SJCRH30 (cell line): Measurements from ENCODE around the gene DOCK1. TPM values are rescaled to one million over a fixed set of nuclear protein-coding genes. Genes with fewer than 3 reads are reported as not detected.

Experiments
- DNase-seq, 2 experiments: peaks; one replicate each; pipeline ENCODE4 v3.0.0-alpha.2; 2015 to 2020
- H3K27ac ChIP-seq: fragments of 250-450 bp; sonication (Bioruptor Pico); 2 replicates; pipeline ENCODE4 v1.5.1; 2020; ENCODE audit warnings: mild to moderate bottlenecking, moderate library complexity
- H3K27me3 ChIP-seq: fragments of 250-450 bp; sonication (Bioruptor Pico); 2 replicates; pipeline ENCODE4 v1.5.1; 2020; ENCODE audit warnings: mild to moderate bottlenecking, moderate library complexity
- H3K36me3 ChIP-seq: fragments of 250-450 bp; sonication (Bioruptor Pico); 2 replicates; pipeline ENCODE4 v1.5.1; 2020; ENCODE audit warnings: mild to moderate bottlenecking, moderate library complexity
- H3K4me1 ChIP-seq: fragments of 250-450 bp; sonication (Bioruptor Pico); 2 replicates; pipeline ENCODE4 v1.5.1; 2020; ENCODE audit warnings: mild to moderate bottlenecking, moderate library complexity
- H3K4me3 ChIP-seq: fragments of 250-450 bp; sonication (Bioruptor Pico); 2 replicates; pipeline ENCODE4 v1.5.1; 2020; ENCODE audit warnings: mild to moderate bottlenecking, moderate library complexity
- H3K9me3 ChIP-seq: fragments of 250-450 bp; sonication (Bioruptor Pico); replicated peaks from 2 replicates; pipeline ENCODE4 v1.5.1; 2020; ENCODE audit warnings: mild to moderate bottlenecking, moderate library complexity
- total RNA-seq: library from RNA; depleted of rRNA; stranded (reverse); fragments of >200 nt; shearing (Covaris generic); gene quantifications from 2 replicates; pipeline ENCODE4 v1.2.3, GENCODE V29; 2014

Gene DOCK1
- total RNA-seq, 1 experiment from 2014 or later: 53.8 TPM

DNA sequence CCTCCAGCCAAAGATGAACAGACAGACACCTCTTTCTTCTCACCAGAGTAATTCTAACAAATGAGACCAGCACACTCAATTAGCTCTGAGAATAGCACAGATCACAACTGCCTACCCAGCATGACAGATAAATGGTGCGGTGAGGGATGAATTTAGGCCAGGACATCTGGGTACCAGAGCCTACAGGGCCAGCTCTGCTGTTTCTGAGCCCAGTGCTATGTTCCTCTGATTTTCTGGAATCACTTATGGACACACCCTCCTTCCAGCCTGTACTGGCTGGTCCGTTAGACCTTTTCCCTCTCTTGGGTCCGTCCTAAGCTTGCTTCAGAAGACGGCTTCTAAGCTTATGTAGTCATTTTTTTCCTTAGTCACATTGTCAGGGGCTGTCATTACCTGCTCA, 217.6 kb downstream of the DOCK1 start:
- no peak for DNase-seq
- no peak overlapping the region for H3K4me3 ChIP-seq
- no peaks in the 10 kb centered on the region for H3K4me1 ChIP-seq
- H3K27me3 ChIP-seq: no peaks in the 10 kb centered on the region
- H3K9me3 ChIP-seq: no peaks in the 10 kb centered on the region
- H3K27ac ChIP-seq: no peak overlapping the region
- peaks cover 3% of the 10 kb centered on the region; the same call in 1 of the 2 replicates for H3K36me3 ChIP-seq

DNA sequence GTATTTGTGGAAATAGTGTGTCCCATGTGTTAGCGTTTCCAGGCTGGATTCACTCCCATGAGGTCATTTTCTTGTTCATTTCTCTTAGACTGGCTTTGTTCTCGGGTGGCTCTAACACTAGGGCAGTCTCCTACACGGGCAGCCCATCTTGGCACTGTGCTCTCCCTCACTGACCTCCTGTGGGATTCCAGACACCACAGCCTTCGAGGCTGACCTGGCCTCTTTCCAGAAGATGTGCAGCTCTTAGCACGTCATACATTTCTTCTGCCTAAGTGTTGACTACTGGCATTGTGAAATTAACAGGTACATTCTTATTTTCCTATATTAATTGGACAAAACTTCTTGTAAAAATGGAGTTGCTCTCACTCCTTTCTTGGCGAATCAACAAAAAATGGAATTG, 218.4 kb downstream of the DOCK1 start:
- H3K27me3 ChIP-seq: no peaks in the 10 kb centered on the region
- H3K4me3 ChIP-seq: no peak overlapping the region
- no peak overlapping the region for H3K27ac ChIP-seq
- H3K9me3 ChIP-seq: no peaks in the 10 kb centered on the region
- H3K36me3 ChIP-seq: peaks cover 7% of the 10 kb centered on the region
- DNase-seq: no peak
- no peaks in the 10 kb centered on the region for H3K4me1 ChIP-seq

DNA sequence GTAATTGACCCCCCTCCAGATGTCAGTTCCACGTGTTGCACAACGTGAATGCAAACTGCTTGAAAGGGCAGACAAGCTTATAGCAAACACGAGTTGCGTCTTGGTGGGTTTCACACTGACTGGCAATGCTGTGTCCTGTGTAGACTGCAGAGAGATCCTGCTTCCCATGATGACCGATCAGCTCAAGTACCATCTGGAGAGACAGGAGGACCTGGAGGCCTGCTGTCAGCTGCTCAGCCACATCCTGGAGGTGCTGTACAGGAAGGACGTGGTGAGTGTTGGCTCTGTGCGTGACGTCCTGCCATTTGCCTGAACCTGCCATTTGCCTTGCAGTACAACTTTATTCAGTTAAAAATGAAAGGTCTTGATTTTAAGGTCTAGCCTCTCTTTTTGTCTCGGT, 220.1 kb downstream of the DOCK1 start:
- Histone ChIP-seq H3K4me1 (no peaks in the 10 kb centered on the region), H3K9me3 (no peaks in the 10 kb centered on the region), H3K27ac (no peak overlapping the region), H3K27me3 (no peaks in the 10 kb centered on the region), H3K36me3 (peaks cover 13% of the 10 kb centered on the region), H3K4me3 (no peak overlapping the region)
- peak; percentile 14 to 29 for DNase-seq

DNA sequence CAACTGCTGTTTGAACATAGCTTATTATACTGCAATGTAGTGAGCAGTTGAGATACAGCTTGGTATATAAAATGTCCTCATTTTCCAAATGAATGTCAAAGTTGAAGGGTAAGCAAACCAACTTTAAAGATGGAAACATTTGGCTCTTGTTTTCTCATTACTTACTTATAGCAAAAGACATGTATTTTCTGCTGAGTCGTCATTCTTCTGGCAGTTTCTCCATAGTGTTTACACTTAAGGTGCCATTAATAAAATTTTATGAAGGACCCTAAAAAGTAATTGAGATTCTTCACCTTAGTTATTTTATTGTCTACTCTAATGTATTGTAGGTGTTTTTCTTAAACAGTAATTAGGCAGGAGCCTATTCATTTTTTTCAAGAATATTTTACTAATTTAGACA, 222.6 kb downstream of the DOCK1 start:
- H3K4me1 ChIP-seq: no peaks in the 10 kb centered on the region
- H3K9me3 ChIP-seq: no peaks in the 10 kb centered on the region
- DNase-seq: no peak
- no peak overlapping the region for H3K4me3 ChIP-seq
- no peaks in the 10 kb centered on the region for H3K27me3 ChIP-seq
- no peak overlapping the region for H3K27ac ChIP-seq
- H3K36me3 ChIP-seq: peaks cover 13% of the 10 kb centered on the region

- H3K4me1 ChIP-seq: no peaks in the 10 kb centered on the region
- no peaks in the 10 kb centered on the region for H3K9me3 ChIP-seq
- DNase-seq: no peak
- H3K27ac ChIP-seq: no peak overlapping the region
- peaks cover 13% of the 10 kb centered on the region for H3K36me3 ChIP-seq
- H3K4me3 ChIP-seq: no peak overlapping the region
- no peaks in the 10 kb centered on the region for H3K27me3 ChIP-seq
Measured at GRCh38 chr10:127129104-127129503, 223.9 kb downstream of the DOCK1 start.

- no peaks in the 10 kb centered on the region for H3K4me1 ChIP-seq
- no peaks in the 10 kb centered on the region for H3K9me3 ChIP-seq
- no peaks in the 10 kb centered on the region for H3K27me3 ChIP-seq
- no peak for DNase-seq
- no peak overlapping the region for H3K4me3 ChIP-seq
- peaks cover 13% of the 10 kb centered on the region for H3K36me3 ChIP-seq
- no peak overlapping the region for H3K27ac ChIP-seq
Measured at GRCh38 chr10:127132451-127132850, 227.2 kb downstream of the DOCK1 start.

GRCh38 chr10:127133225-127133624, 228.0 kb downstream of the DOCK1 start:
- H3K27me3 ChIP-seq: no peaks in the 10 kb centered on the region
- H3K9me3 ChIP-seq: no peaks in the 10 kb centered on the region
- no peak overlapping the region for H3K27ac ChIP-seq
- no peak for DNase-seq
- H3K36me3 ChIP-seq: peaks cover 9% of the 10 kb centered on the region
- no peaks in the 10 kb centered on the region for H3K4me1 ChIP-seq
- H3K4me3 ChIP-seq: no peak overlapping the region

GRCh38 chr10:127133672-127134500, 228.7 kb downstream of the DOCK1 start:
- no peaks in the 10 kb centered on the region for H3K4me1 ChIP-seq
- H3K4me3 ChIP-seq: no peak overlapping the region
- no peaks in the 10 kb centered on the region for H3K27me3 ChIP-seq
- H3K9me3 ChIP-seq: no peaks in the 10 kb centered on the region
- H3K27ac ChIP-seq: no peak overlapping the region
- no peak for DNase-seq
- H3K36me3 ChIP-seq: peaks cover 7% of the 10 kb centered on the region; the same call in 1 of the 2 replicates

DNA sequence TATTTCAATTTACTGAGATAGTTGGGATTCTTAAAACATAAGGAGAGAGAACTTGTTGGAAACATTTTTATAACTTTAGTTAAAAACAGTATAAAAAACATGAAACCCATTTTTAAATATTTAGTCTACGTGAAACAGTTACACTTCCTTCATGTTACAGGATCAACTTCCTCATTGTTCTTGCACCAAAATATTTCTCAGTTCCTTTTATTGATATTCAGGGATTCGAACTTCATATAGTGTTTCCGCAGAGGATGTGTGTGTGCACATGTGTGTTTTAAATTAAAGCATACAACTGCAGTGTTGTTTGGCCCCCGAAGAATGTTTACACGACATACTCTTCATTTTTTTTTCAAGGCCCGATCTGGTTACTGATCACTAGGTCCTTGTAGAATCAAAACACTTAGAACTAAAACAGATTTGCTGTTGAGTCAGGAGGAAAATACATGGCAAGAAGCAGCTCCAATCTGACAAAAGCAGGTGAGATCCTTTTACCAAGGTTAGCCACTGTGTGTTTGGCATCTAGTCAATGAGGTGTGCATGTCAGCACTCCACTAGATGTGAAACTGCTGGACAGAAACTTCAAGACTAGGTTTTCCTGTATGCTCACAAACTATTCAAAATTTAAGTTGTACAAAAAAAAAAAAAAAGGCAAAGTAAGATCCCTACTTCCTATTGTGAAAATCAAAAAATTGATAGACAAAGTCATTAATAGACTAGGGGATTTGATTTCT, 230.8 kb downstream of the DOCK1 start:
- no peak for DNase-seq
- H3K27ac ChIP-seq: no peak overlapping the region
- H3K9me3 ChIP-seq: no peaks in the 10 kb centered on the region
- H3K36me3 ChIP-seq: peaks cover 3% of the 10 kb centered on the region; the same call in 1 of the 2 replicates
- no peaks in the 10 kb centered on the region for H3K4me1 ChIP-seq
- H3K27me3 ChIP-seq: no peaks in the 10 kb centered on the region
- no peak overlapping the region for H3K4me3 ChIP-seq

- H3K27ac ChIP-seq: no peak overlapping the region
Measured at GRCh38 chr10:127137391-127137790, 232.2 kb downstream of the DOCK1 start.

GRCh38 chr10:127142136-127142535, 236.9 kb downstream of the DOCK1 start:
- no peaks in the 10 kb centered on the region for H3K4me1 ChIP-seq
- H3K36me3 ChIP-seq: peaks cover 3% of the 10 kb centered on the region; the same call in 1 of the 2 replicates
- no peaks in the 10 kb centered on the region for H3K9me3 ChIP-seq
- DNase-seq: no peak
- H3K27ac ChIP-seq: no peak overlapping the region
- no peak overlapping the region for H3K4me3 ChIP-seq
- H3K27me3 ChIP-seq: no peaks in the 10 kb centered on the region

More at GRCh38 chr10:127137391-127137790, 232.2 kb downstream of the DOCK1 start:
- H3K4me3 ChIP-seq: no peak overlapping the region
- H3K4me1 ChIP-seq: no peaks in the 10 kb centered on the region
- DNase-seq: no peak
- peaks cover 3% of the 10 kb centered on the region; the same call in 1 of the 2 replicates for H3K36me3 ChIP-seq
- no peaks in the 10 kb centered on the region for H3K9me3 ChIP-seq
- no peaks in the 10 kb centered on the region for H3K27me3 ChIP-seq

GRCh38 chr10:127142856-127143255, 237.6 kb downstream of the DOCK1 start:
- peaks cover 4% of the 10 kb centered on the region; the same call in 1 of the 2 replicates for H3K4me1 ChIP-seq
- no peak overlapping the region for H3K4me3 ChIP-seq
- peaks cover 3% of the 10 kb centered on the region; the same call in 1 of the 2 replicates for H3K36me3 ChIP-seq
- no peaks in the 10 kb centered on the region for H3K27me3 ChIP-seq
- H3K27ac ChIP-seq: no peak overlapping the region
- DNase-seq: no peak
- H3K9me3 ChIP-seq: no peaks in the 10 kb centered on the region

DNA sequence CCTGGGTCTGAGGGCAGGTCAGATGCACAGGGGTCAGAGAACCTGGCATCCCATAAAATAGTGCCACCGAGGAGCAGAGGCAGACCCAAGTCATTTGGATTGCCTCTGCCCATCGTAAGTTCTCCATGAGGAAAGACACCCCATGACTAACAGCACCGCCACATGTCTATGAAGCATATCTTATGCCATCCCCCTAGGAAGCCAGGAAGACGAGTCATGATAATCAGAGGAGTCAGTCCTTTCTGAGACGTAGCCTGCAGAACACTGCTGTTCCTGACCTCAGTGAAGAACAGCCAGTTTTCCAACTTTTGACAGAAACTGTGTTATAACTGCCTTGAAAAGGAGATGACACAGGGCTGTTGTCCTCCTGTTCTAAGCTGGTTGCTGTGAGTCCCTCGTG, 239.9 kb downstream of the DOCK1 start:
- H3K9me3 ChIP-seq: no peaks in the 10 kb centered on the region
- H3K4me1 ChIP-seq: peaks cover 23% of the 10 kb centered on the region
- no peaks in the 10 kb centered on the region for H3K36me3 ChIP-seq
- no peaks in the 10 kb centered on the region for H3K27me3 ChIP-seq
- H3K27ac ChIP-seq: no peak overlapping the region
- H3K4me3 ChIP-seq: no peak overlapping the region
- DNase-seq: no peak

DNA sequence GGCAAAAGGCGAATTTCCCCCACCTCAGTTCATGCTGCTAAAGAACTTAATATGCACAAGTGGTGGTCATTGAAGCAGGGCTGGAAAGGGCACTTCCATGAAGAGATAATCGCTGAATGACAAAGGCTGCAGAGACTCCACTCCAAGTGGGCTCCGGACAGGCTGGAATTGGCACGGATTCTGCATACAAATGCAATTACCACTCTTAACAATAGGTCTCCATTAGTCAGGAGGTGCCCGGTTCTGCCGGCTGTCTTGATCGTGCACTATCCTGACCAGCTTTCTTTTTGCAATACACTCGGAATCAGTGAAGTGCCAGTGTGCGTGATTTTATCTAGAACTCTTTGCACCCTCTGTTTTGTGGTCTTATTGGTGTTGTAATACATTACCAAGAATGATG, 241.4 kb downstream of the DOCK1 start:
- Histone ChIP-seq H3K27ac (no peak overlapping the region), H3K4me3 (no peak overlapping the region), H3K36me3 (no peaks in the 10 kb centered on the region), H3K9me3 (no peaks in the 10 kb centered on the region), H3K27me3 (no peaks in the 10 kb centered on the region), H3K4me1 (peaks cover 31% of the 10 kb centered on the region)
- no peak for DNase-seq
